Measurements from ENCODE around the gene POLR2B. TPM values are rescaled to one million over a fixed set of nuclear protein-coding genes. Genes with fewer than 3 reads are reported as not detected.

POLR2B gene
- total RNA-seq, 1 donor from 2014 or later, result 95.5 TPM

GRCh38 chr4:56973336-56973735 is 5.4 kb upstream of the POLR2B start:
- no peak for DNase-seq (ENCODE audit: low spot score)
- H3K36me3 Mint-ChIP-seq (ENCODE audit: low read depth, unreplicated experiment), result peaks cover 34% of the 10 kb centered on the region
- H3K4me3 Mint-ChIP-seq (ENCODE audit: unreplicated experiment), result no peak overlapping the region

GRCh38 chr4:56976283-56976836 is 2.3 kb upstream of the POLR2B start:
- Mint-ChIP-seq H3K27ac (ENCODE audit: unreplicated experiment) (peak overlapping the region; percentile 93), H3K4me1 (ENCODE audit: unreplicated experiment) (peaks cover 22% of the 10 kb centered on the region), H3K4me3 (ENCODE audit: unreplicated experiment) (peak overlapping the region; percentile 94), H3K9me3 (ENCODE audit: unreplicated experiment) (no peaks in the 10 kb centered on the region), H3K36me3 (ENCODE audit: low read depth, unreplicated experiment) (peaks cover 29% of the 10 kb centered on the region), H3K27me3 (ENCODE audit: unreplicated experiment) (peaks cover 15% of the 10 kb centered on the region)
- no peak for DNase-seq (ENCODE audit: low spot score)
- no peak for TF ChIP-seq CTCF (IDR thresholded peaks at IDR 0.05; ENCODE audit: unreplicated experiment)

More at GRCh38 chr4:56973336-56973735, 5.4 kb upstream of the POLR2B start:
- Mint-ChIP-seq H3K9me3 (ENCODE audit: unreplicated experiment) (no peaks in the 10 kb centered on the region), H3K27ac (ENCODE audit: unreplicated experiment) (no peak overlapping the region), H3K4me1 (ENCODE audit: unreplicated experiment) (peaks cover 8% of the 10 kb centered on the region), H3K27me3 (ENCODE audit: unreplicated experiment) (peaks cover 13% of the 10 kb centered on the region)
- no peak for TF ChIP-seq CTCF (IDR thresholded peaks at IDR 0.05; ENCODE audit: unreplicated experiment)

GRCh38 chr4:56976837-56977320 is 1.8 kb upstream of the POLR2B start:
- DNase-seq (ENCODE audit: low spot score), result no peak
- Mint-ChIP-seq H3K27me3 (ENCODE audit: unreplicated experiment) (peaks cover 15% of the 10 kb centered on the region), H3K36me3 (ENCODE audit: low read depth, unreplicated experiment) (peaks cover 25% of the 10 kb centered on the region), H3K4me1 (ENCODE audit: unreplicated experiment) (peaks cover 27% of the 10 kb centered on the region), H3K4me3 (ENCODE audit: unreplicated experiment) (peak overlapping the region; percentile 99), H3K27ac (ENCODE audit: unreplicated experiment) (peak overlapping the region; percentile 89), H3K9me3 (ENCODE audit: unreplicated experiment) (no peaks in the 10 kb centered on the region)
- no peak for TF ChIP-seq CTCF (IDR thresholded peaks at IDR 0.05; ENCODE audit: unreplicated experiment)

GRCh38 chr4:56977321-56978012 is 1.2 kb upstream of the POLR2B start, which contains the start of gene NOA1:
TSS of gene NOA1 (minus strand) at chr4:56977606. CDS start at chr4:56977585, 21 bp downstream.
- Mint-ChIP-seq H3K9me3 (ENCODE audit: unreplicated experiment) (no peaks in the 10 kb centered on the region), H3K27me3 (ENCODE audit: unreplicated experiment) (peaks cover 15% of the 10 kb centered on the region), H3K36me3 (ENCODE audit: low read depth, unreplicated experiment) (peaks cover 20% of the 10 kb centered on the region), H3K4me1 (ENCODE audit: unreplicated experiment) (peaks cover 31% of the 10 kb centered on the region), H3K4me3 (ENCODE audit: unreplicated experiment) (peak within 1 kb of the TSS; percentile 99), H3K27ac (ENCODE audit: unreplicated experiment) (peak within 1 kb of the TSS; percentile 89)
- no peak for TF ChIP-seq CTCF (IDR thresholded peaks at IDR 0.05; ENCODE audit: unreplicated experiment)
- peak; percentile 99 for DNase-seq (ENCODE audit: low spot score)
